NCI-H146 (cell line): Measurements from ENCODE around the gene PTPRJ.
A peak's percentile ranks its signal among the peaks of the same experiment; 100 is the strongest.

Experiments used
- DNase-seq: peaks from one replicate; lab custom pipeline; 2025; lab: John Stamatoyannopoulos, UW

Gene PTPRJ

DNA sequence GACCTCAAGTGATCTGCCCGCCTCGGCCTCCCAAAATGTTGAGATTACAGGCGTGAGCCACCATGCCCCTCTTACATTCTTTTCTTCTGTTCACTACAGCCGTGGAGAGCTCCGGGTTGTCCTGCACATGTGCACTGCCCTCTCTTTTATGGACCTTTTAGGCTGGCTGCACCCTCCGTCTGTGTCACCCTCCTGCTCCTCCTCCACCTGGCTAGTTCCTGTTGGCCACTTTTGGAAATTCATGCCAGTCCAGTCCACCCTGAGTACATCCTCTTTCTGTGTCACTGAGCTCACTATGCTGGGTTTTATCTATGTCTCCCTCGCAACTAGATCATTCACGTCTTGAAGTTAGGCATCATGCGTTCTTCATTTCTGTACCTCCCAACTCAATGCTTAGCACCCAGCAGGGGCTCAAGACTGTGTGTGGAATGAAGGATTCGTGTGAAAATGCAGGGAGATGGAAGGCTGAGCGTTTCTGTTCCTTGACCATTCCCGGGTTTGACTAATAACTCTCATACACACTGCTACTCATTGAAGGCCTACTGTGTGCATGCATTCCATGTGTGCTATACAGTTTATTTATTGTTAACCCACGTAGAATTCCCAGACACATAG, 60.6 kb downstream of the PTPRJ start:
- no peak for DNase-seq

DNA sequence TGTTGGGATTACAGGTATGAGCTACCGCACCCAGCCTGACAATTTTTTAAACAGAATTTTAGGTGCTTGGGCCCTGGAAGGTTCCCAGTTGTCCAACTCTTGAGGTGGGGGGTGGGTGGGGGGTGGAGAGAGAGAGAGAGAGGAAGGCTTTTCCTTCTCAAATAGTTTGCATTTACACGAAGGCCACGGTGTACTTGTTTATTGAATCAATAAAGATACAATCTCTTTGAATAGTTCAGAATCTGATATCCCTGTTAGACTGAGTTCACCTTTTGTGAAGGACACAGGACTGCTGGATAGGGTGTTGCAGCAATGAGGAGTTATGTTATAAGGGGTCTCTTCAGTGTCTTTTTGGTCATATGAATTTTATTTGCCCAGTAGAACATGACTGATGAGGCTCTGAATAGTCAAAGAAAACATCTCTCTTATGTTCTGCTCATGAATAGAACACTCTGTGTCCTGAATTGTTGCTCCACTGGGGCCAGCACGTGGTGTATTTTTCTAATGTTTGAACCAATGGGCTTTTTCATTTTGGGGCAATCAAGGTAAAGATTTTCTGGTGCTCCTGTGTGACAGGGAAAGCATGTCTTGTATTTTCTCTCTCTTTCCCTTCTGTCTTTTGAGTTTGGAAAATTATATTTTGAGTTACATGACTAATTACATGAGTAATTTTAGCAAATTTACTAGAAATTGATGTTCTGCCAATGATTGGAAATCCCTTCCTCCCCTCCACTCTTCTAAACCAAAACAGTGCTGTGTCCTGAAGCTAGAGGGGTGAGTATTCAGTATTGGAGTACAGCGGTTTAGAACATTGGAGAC, 61.7 kb downstream of the PTPRJ start:
- DNase-seq = no peak

DNA sequence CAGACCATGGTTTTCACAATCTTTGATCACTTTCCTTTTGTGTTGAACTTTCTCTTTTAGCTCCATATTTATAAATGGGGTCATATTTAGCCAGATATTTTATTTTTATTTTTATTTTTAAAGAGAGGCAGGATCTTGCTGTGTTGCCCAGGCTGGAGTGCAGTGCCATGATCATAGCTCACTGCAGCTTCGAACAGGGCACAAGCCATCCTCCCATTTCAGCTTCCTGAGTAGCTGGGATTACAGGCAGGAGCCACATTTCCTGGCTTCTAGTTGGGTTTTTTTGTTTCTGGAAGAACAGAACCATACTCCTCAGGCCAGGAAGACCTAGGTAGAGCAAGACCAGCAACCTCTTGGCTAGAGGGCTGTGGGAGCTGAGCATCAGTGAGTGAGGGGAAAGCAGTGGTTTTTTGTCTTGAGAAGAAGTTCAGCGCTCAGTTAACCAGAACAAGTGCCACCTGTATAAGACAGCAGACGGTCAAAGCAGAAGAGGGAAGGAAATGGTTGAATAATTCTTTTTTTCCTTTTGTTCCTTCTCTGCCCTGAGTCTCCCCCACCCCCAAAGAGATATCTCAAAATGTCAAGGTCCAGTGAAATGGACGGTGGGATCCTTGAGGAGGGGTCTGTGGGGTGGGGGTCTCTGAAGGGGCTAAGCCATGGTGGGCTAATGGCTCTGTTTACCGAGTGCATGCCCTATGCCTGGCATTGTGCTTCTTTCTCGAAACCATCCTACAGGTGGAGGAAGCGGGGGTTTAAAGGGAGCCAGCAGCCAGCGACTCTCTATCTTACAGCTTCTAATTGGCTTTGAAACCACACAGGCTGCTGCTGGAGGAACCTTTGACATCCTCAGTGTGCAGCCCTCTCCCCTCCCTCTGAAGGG, 63.0 kb downstream of the PTPRJ start:
- DNase-seq = no peak

DNA sequence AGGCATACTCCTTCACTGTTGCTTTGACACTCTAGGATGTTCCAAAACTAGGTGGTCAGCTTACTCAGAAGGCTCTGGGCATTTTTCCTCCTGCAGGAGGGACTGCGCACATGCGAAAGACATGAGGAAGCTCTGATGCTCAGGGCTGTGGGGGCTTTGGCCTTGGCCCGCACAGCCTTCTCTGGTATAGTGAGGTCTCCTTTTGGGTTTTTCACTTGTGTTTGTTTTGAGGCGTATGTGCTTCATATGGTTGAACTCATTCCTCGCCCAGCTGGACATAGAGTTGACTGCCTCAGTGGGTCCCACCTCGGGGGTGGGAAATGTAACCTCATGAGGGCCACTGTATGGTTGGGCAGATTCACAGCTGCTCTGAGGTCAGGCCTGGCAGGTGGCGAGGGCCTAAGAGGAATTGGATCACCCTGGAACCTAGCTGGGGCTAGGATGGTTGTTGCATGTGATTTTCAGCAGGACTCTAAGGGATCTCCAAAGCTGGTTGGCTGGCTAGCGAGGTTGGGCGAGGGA, 63.7 kb downstream of the PTPRJ start:
- no peak for DNase-seq

DNA sequence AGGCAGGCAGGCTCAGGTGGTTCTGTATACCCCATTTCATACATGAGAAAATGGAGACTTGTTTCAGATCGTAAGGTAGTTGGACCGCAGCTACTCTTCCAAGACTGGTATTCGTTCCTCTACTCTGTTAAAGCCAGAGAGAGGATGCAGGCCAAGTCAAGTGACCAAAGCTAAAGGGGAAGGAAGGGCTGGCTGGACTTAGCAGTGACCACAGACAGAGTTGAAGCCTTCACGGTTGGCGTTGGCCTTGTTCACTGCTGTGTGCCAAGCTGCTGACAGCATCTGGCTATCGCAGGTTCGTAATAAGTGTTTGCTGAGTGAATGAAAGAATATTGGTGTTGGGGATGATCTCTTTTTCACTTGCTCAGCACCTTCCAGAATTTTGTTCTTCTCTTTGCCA, 64.2 kb downstream of the PTPRJ start:
- no peak for DNase-seq

DNA sequence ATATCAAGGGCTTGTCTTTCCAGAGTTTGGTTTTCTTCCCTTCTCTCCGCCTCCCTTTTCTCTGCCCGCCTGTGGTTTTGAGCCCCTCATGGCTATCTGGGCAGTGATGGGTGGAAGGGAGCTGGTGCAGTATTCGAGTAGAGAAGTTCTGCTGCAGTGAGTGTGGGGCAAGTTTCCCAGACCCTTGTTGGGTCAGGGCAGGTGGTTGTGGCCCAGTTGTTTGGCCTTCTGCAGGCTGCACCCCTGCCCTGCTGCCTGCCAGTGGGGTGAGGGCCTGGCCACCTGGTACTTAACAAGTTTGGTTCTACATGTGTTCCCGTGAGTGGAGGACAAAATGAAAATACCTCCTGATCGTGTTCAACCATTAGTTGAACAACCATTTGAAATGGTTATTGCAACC, 65.2 kb downstream of the PTPRJ start:
- DNase-seq = no peak

DNA sequence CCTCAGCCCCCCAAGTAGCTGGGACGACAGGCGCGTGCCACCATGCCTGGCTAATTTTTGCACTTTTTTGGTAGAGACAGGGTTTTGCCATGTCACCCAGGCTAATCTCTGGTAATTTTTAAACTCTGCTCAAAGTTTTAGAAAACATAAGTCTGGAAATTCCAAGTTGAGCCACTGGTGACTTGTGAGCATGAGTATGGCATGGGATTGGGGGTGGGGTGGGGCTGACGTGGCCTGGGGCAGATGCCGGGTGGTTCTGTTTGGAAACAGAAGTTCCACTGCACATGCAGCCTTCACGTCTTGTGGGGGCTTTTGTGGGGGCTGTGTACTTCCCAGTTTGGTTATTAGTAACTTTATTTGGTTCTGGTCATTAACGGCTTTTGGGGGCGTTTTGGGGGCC, 67.3 kb downstream of the PTPRJ start:
- no peak for DNase-seq

DNA sequence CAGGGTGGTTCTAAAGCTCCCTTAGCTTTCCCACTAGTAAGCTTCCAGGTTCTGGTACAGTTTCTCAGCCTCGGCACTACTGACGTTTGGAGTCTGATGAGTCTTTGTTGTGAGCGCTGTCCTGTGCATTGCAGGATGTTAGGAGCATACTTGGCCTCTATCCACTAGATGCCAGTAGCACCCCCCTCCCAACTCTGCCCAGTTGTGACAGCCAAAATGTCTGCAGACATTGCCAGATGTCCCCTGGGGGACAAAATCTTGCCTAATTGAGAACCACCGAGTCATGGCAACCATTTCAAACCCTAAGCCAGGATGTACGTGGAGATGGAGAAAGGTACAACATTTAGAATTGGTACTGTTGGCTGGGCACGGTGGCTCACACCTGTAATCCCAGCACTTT, 68.7 kb downstream of the PTPRJ start:
- no peak for DNase-seq

DNA sequence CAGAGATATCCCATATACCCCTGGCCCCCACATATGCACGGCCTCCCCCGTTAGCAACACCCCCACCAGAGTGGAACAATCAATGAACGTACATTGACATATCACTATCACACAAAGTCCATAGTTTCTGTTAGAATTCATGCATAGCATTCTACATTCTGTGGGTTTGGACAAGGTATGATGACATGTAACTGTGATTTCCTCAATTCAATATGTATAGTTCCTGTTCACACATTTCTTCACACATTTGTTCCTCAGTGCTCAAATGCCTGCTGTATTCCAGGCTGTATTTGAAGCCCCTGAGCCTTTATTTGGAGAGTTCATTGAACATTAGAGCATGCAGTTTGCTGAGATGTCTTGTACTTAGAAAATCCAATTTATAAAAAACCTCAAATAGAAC, 69.9 kb downstream of the PTPRJ start:
- no peak for DNase-seq

DNA sequence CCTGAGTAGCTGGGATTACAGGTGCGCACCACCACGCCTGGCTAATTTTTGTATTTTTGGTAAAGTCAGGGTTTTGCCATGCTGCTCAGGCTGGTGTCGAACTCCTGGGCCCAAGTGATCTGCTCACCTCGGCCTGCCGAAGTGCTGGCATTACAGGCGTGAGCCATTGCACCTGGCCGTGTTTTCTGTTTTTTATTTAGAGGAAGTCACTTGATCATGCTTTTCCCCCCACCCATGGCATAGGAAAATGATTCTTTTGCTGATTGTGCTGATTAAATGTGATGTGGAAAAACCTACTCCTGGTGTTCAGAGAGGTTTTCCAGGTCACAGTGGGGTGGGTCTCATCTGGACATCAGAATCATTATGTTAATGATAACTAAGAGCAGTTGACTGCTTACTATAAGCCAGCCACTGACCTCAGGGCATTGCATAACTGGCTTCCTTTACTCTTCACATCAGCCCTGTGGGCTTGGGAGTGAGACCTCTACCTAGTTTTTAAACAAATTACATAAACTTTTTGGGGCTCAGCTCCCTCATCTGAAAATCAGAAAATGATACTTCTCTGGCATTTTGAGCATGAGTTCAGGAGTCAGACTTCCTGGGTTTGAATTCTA, 71.0 kb downstream of the PTPRJ start:
- no peak for DNase-seq

DNA sequence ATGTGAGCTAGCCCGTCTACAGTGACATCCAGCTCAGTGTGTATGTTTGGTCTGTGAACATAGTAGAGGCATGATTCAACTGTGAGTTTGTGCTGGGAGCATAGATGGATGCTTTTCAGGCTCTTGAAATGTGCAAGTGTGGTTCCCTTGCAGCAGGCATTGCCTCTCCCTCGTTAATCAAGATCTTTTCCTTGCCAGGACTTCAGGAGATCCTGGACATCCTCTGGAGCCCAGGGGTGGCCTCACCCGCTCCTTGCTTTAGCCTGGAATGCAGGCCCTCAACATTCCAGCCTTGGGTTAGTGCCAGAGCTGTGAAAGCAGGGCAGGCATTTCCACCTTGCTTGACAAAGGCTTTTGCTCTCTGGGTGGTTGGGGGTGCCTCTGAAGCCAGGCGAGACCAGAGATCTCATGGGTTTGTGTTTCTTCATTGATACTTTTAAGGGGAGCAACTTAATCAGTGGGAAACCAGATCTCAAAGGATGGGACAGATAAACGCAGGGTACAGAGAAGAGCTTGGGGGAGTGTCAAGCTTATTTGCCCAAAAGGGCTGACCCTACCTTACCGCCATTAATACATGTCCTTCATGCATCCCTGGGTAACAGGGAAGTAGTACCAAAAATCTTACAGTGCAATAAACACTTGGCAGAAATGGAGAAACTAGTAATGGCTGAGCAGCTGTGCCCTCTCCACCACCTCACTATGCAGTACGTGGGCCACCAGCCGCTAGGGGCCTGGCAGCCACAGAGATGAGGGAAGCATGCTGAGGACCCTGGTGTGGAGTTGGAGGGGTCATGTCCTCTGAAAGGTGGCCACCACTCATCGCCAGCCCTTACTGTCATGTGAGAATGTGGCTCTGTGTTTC, 72.1 kb downstream of the PTPRJ start:
- no peak for DNase-seq

DNA sequence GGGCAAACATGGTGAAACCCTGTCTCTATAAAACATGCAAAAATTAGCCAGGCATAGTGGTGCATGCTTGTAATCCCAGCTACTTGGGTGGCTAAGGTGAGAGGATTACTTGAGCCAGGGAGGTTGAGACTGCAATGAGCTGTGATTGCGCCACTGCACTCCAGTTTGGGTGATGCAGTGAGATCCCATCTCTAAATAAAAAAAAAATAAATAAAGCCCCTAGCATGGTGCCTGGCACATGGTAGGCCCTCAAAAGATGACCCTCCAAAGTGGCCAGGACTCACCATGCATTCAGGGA, 74.6 kb downstream of the PTPRJ start:
- no peak for DNase-seq

DNA sequence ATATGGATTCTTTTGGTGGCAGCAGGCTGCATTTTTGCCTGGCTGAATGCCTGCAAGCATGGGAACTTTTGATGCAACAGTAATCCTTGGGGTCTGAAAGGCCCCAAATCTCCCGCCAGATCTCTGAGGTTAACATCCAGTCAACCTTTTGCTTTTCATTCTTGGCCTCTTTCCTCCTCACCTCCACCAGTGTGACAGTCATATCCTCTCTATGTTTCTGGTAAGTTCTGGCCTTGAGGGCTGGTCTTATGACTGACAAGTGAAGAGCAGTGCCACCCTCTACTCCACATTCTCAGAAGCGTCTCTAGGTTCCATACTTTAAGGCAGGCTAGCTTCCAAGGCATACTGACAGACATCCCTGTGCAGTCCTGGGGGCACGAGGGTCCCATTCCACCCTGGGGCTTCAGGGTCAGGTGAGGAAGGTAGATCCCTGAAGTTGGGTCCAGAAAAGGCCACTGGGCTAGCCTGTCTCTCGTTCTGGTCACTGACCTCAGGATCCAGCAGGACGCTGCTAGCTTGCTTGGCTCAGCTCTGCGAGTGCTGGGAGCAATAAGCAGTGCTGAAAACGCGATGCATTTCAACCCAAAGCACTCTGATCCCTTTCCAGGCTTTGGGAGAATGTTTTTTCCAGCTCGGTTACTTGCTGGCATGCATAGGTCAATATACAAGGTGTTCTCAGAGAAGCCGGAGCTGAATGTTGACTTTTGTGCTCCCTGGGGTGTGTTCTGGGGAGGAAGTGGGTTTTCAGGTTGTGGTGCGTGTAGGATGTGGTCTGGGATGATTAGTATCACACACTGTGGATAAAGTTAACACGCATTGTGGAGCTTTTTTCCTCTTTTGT, 75.2 kb downstream of the PTPRJ start:
- peak; percentile 24 for DNase-seq

DNA sequence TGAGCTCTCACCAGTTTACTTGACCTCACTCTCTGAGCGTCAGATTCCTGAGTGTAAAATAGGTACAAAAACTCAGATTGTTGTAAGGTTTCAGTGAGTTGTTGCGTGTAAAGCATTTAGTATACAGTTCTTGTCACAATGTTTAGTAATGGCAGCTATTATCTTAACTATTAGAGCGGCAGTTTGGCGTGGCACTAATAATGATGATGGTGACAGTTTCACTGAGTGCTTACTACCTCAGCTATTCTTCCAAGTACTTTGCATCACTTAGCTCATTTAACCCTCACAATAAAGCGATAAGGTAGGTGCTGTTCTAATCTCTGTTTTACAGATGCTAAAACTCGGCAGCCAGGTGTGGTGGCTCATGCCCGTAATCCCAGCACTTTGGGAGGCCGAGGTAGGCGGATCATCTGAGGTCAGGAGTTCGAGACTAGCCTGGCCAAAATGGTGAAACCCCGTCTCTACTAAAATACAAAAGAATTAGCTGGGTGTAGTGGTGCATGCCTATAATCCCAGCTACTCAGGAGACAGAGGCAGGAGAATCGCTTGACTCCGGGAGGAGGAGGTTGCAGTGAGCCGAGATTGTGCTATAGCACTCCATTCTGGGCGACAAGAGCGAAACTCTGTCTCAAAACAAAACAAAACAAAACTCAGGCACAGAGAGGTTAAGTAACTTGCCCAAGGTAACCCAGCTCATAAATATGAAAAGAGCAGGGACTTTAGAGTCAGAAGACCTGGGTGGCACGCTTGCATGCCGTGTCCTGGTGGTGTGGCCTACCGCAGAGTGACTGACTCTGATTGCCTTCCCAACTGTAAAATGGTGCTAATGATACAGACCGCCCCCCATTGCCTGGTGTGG, 76.2 kb downstream of the PTPRJ start:
- DNase-seq = no peak

DNA sequence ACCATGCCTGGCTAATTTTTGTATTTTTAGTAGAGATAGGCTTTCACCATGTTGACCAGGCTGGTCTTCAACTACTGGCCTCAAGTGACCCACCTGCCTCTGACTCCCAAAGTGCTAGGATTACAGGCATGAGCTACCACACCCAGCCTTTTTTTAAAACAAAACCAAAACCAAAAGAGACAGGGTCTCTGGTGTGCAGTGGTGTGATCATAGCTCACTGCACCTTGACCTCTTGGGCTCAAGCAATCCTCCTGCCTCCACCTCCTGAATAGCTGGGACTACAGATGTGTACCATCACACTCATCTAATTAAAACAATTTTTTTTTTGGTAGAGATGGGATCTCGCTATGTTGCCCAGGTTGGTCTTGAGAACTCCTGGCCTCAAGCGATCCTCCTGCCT, 77.7 kb downstream of the PTPRJ start:
- DNase-seq = no peak

DNA sequence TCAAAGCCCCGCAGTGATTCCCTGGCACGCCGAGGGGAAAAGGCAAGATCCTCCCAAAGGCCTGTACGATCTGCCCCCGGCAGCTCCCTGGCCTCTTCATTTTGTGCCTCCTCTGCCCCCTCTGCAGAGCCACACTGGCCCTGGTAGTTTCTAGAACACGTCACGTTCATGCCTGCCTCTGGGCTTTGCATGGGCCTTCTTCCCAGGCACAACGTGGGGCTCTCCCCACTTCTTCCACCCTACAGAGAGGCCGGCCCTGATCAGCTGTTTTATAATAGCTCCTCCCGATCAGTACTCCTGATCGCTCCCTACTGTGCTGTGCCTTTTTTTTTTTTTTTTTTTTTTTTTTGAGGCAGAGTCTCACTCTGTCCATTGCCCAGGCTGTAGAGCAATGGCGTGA, 78.4 kb downstream of the PTPRJ start:
- no peak for DNase-seq

DNA sequence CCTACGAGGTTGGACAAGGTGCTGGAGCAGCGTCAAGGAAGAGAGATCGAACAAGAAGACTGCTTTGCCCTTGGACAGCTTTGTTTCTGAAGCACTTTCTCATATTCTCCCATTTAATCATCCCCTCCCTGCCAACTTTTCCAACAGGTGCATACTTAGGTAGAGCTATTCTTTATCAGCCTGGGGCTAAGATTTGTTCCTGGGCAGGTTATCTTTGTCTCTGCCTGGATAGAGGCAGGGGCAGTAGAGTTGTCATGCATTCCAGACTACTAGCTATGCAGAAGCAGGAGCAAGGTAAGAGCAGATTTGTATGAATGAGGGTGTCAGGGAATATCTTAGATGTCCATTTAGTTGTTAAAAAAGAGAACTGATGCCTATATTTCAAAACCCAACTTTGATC, 82.3 kb downstream of the PTPRJ start:
- DNase-seq = no peak

DNA sequence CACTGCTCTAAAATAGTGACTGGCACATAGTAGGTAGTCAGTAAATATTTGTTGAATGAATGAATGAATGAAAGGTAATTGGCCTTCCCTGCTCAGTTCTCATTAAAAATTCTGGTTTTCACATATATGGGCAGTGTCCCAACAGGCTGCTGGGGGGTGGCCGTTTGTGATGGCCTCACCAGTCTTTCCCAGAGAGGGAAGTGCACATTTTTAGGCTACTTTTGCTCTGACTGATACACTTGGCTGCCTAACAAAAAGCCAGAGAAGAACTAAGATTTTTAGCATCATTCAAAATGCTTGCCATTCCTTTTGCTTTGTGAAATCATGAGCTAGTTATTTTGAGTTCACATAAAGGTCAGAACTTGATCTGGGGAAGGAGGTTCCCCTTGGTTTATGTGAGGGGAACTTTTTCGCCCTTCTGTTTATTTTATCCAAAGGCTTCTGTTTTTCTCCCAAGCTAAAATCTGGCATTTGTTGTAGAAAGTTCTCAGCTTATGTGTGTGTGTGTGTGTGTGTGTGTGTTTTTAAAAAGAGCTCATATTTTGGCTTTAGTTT, 83.1 kb downstream of the PTPRJ start:
- DNase-seq = no peak

DNA sequence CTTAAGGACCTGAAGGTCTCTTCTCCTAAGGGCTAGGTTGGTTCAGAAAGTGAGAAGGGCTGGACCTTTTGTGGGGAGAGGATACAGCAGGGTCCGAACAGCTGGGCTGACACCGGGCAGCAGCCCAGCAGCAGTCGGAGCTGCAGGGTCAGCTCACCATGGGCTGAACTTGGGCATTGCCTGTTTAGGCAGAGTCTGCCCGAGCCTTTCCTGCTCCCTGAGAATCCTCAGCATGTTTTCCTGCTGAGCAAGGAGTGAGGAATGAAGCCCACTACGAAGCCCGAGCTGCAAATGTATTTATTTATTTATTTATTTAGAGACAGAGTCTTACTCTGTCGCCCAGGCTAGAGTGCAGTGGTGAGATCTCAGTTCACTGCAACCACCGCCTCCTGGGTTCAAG, 83.9 kb downstream of the PTPRJ start:
- DNase-seq = no peak
